Tibial nerve (tissue), 4 donors: ENCODE results near the gene DMXL1.

Source experiments
- EP300 ChIP-seq, 2 donors: sonication (generic); formaldehyde crosslinking; IDR thresholded peaks; one replicate each; pipeline ENCODE4 v1.6.1; 2017; ENCODE audit warnings: antibody characterized with exemption in 2 of 2, mild to moderate bottlenecking in 1 of 2
- POLR2A ChIP-seq, 2 donors: fragments of 450-650 bp; IDR thresholded peaks; one replicate each; pipeline ENCODE4 v1.6.1; 2017; ENCODE audit warnings: antibody characterized with exemption in 2 of 2, mild to moderate bottlenecking in 2 of 2, moderate library complexity in 2 of 2
- TF ChIP-seq, protein P1 (sequence below), 5 experiments: fragments of 200-600 bp in 3 of 5; fragments of 450-650 bp in 2 of 5; sonication (generic) in 3 of 5; IDR thresholded peaks; one replicate each; pipeline ENCODE4 v1.5.1; 2016 to 2019; ENCODE audit warnings: antibody characterized with exemption in 5 of 5, mild to moderate bottlenecking in 3 of 5, moderate library complexity in 2 of 5

DNA sequence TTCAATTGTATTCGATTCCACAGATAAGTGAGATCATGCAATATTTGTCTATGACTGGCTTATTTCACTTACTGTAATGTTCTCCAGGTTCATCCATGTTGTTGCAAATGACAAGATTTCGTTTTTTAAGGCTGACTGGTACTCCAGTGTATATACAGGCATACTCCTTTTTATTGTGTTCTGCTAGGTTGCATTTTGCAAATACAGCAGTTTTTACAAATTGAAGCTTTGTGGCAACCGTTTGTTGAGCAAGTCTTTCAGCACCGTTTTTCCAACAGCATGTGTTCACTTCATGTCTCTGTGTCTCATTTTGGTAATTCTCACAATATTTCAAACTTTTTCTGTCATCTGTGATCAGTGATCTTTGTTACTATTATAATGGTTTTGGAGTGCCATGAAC, 82.7 kb downstream of the DMXL1 start:
- TF ChIP-seq, protein P1, sequence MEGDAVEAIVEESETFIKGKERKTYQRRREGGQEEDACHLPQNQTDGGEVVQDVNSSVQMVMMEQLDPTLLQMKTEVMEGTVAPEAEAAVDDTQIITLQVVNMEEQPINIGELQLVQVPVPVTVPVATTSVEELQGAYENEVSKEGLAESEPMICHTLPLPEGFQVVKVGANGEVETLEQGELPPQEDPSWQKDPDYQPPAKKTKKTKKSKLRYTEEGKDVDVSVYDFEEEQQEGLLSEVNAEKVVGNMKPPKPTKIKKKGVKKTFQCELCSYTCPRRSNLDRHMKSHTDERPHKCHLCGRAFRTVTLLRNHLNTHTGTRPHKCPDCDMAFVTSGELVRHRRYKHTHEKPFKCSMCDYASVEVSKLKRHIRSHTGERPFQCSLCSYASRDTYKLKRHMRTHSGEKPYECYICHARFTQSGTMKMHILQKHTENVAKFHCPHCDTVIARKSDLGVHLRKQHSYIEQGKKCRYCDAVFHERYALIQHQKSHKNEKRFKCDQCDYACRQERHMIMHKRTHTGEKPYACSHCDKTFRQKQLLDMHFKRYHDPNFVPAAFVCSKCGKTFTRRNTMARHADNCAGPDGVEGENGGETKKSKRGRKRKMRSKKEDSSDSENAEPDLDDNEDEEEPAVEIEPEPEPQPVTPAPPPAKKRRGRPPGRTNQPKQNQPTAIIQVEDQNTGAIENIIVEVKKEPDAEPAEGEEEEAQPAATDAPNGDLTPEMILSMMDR (IDR thresholded peaks at IDR 0.05), result no peak
- TF ChIP-seq EP300 (IDR thresholded peaks at IDR 0.05) (no peak), POLR2A (IDR thresholded peaks at IDR 0.05) (no peak)
